PC-3 (cell line): Measurements from ENCODE around the gene PDSS1.

Experiments used
- CTCF ChIP-seq: fragments of 300-600 bp; sonication (generic); conservative IDR thresholded peaks from 2 replicates; pipeline ENCODE4 v1.5.1; 2017; ENCODE audit warnings: antibody characterized with exemption, low read depth, mild to moderate bottlenecking, low read length
- EZH2 ChIP-seq: fragments of 300-600 bp; sonication (generic); IDR thresholded peaks from one replicate; pipeline ENCODE4 v1.6.1; 2017; ENCODE audit warnings: antibody characterized with exemption, mild to moderate bottlenecking, low read length; ENCODE audit not compliant: unreplicated experiment
- EZH2phosphoT487 ChIP-seq: fragments of 300-600 bp; sonication (generic); IDR thresholded peaks from 2 replicates; pipeline ENCODE4 v1.6.1; 2018; ENCODE audit warnings: mild to moderate bottlenecking, antibody characterized with exemption, low read length, borderline replicate concordance

GRCh38 chr10:26755443-26755903 is 58.0 kb downstream of the PDSS1 start:
- TF ChIP-seq EZH2phosphoT487 (no peak), CTCF (no peak), EZH2 (no peak)
